Hematopoietic multipotent progenitor cell treated with erythropoietin and hydrocortisone succinate and interleukin-3 and kit ligand, for 17 days (in vitro differentiated cells): ENCODE results near the gene MLEC.
A peak's percentile ranks its signal among the peaks of the same experiment; 100 is the strongest.

Source experiments
- DNase-seq: peaks from one replicate; pipeline ENCODE4 v3.0.0-alpha.2; 2015; ENCODE audit warnings: low spot score

MLEC gene

GRCh38 chr12:120686690-120687577, at the start of gene MLEC:
Gene MLEC (plus strand): TSS chr12:120687149. CDS start chr12:120687297, 148 bp downstream.
- DNase-seq = peak; percentile 97

GRCh38 chr12:120639771-120640721, 46.9 kb upstream of the MLEC start, which contains the start of gene CABP1:
Gene CABP1 (plus strand): TSS chr12:120640626. CDS start chr12:120640686, 60 bp downstream.
- no peak for DNase-seq

- no peak for DNase-seq
Observed at GRCh38 chr12:120640861-120641833, 45.8 kb upstream of the MLEC start.

GRCh38 chr12:120642121-120642520, 44.8 kb upstream of the MLEC start:
- no peak for DNase-seq

GRCh38 chr12:120642826-120643225, 44.1 kb upstream of the MLEC start:
- no peak for DNase-seq

GRCh38 chr12:120643574-120643973, 43.4 kb upstream of the MLEC start:
- DNase-seq = no peak

- no peak for DNase-seq
Observed at GRCh38 chr12:120646044-120646443, 40.9 kb upstream of the MLEC start.

- DNase-seq = no peak
Observed at GRCh38 chr12:120647375-120647755, 39.6 kb upstream of the MLEC start.

- no peak for DNase-seq
Observed at GRCh38 chr12:120649442-120650232, 37.3 kb upstream of the MLEC start.

- DNase-seq = no peak
Observed at GRCh38 chr12:120650233-120650690, 36.7 kb upstream of the MLEC start.

- DNase-seq = no peak
Observed at GRCh38 chr12:120651821-120652220, 35.1 kb upstream of the MLEC start.

- DNase-seq = no peak
Observed at GRCh38 chr12:120652656-120653435, 34.1 kb upstream of the MLEC start.

- DNase-seq = no peak
Observed at GRCh38 chr12:120653611-120654010, 33.3 kb upstream of the MLEC start.

- DNase-seq = no peak
Observed at GRCh38 chr12:120654656-120655055, 32.3 kb upstream of the MLEC start.

GRCh38 chr12:120656008-120656407, 30.9 kb upstream of the MLEC start:
- no peak for DNase-seq

GRCh38 chr12:120658286-120659150, 28.4 kb upstream of the MLEC start:
- DNase-seq = no peak

- no peak for DNase-seq
Observed at GRCh38 chr12:120659151-120659525, 27.8 kb upstream of the MLEC start.

GRCh38 chr12:120661432-120661831, 25.5 kb upstream of the MLEC start:
- DNase-seq = no peak

GRCh38 chr12:120662879-120663278, 24.1 kb upstream of the MLEC start:
- DNase-seq = no peak
